ENCODE measurements around the gene RAMP3. TPM values are rescaled to one million over a fixed set of nuclear protein-coding genes. Genes with fewer than 3 reads are reported as not detected.

RAMP3 gene
- total RNA-seq, 4 donors from 2014 or later, result 14.4 to 62.9 (median 33.6) TPM

DNA sequence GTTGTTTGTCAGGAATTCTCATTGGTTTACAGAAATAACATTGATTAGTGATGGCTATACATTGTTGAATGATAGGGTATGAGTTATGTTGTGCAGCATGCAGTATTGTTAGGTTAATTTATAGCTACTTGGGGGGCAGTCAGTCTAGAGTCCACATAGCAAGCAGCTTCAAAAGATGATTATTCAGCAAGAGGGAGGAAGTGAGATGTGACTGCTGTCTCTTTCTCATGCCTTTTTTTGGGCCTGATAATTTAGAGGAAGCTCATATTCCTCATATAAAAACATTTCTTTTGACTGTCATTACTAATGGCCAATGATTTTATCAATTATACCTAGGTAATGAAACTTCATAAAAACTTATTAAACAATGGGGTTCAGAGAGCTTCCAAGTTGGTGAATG lies 42.7 kb upstream of the RAMP3 start:
- Histone ChIP-seq H3K4me1 (peaks cover 18% of the 10 kb centered on the region), H3K27me3 (peaks cover 5% of the 10 kb centered on the region), H3K27ac (no peak overlapping the region), H3K4me3 (no peak overlapping the region), H3K36me3 (no peaks in the 10 kb centered on the region), H3K9me3 (no peaks in the 10 kb centered on the region)
- no peak for DNase-seq (ENCODE audit: low spot score in 2 of 2)
- TF ChIP-seq POLR2AphosphoS5 (IDR thresholded peaks at IDR 0.05), result no peak
- TF ChIP-seq EP300 (IDR thresholded peaks at IDR 0.05), result no peak
- no peak for TF ChIP-seq POLR2A (IDR thresholded peaks at IDR 0.05)
- TF ChIP-seq, protein P1, sequence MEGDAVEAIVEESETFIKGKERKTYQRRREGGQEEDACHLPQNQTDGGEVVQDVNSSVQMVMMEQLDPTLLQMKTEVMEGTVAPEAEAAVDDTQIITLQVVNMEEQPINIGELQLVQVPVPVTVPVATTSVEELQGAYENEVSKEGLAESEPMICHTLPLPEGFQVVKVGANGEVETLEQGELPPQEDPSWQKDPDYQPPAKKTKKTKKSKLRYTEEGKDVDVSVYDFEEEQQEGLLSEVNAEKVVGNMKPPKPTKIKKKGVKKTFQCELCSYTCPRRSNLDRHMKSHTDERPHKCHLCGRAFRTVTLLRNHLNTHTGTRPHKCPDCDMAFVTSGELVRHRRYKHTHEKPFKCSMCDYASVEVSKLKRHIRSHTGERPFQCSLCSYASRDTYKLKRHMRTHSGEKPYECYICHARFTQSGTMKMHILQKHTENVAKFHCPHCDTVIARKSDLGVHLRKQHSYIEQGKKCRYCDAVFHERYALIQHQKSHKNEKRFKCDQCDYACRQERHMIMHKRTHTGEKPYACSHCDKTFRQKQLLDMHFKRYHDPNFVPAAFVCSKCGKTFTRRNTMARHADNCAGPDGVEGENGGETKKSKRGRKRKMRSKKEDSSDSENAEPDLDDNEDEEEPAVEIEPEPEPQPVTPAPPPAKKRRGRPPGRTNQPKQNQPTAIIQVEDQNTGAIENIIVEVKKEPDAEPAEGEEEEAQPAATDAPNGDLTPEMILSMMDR (IDR thresholded peaks at IDR 0.05), result no peak

DNA sequence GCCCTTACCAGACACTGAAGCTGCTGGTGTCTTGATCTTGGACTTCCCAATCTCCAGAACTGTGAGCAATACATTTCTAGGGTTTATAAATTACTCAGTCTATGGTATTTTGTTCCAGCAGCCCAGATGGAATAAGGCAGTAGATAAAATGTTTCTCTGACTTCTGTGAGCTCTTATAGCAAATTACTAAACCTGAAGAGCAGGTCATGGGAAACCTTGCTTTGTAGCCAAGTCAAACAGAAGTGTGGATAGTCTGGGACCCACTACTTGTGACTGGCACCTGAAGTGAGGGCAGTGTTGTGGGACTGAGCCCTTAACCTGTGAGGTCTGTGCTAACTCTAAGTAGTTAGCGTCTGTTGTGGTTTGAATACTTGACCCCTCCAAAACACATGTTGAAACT lies 41.5 kb upstream of the RAMP3 start:
- Histone ChIP-seq H3K4me1 (peaks cover 6% of the 10 kb centered on the region), H3K4me3 (no peak overlapping the region), H3K9me3 (no peaks in the 10 kb centered on the region), H3K27ac (no peak overlapping the region), H3K27me3 (peaks cover 5% of the 10 kb centered on the region), H3K36me3 (no peaks in the 10 kb centered on the region)
- WGBS, result no CpG with 5 or more reads among the region's 1 CpG
- no peak for DNase-seq (ENCODE audit: low spot score in 2 of 2)
- no peak for TF ChIP-seq POLR2AphosphoS5 (IDR thresholded peaks at IDR 0.05)
- TF ChIP-seq, protein P1 (IDR thresholded peaks at IDR 0.05), result no peak
- no peak for TF ChIP-seq EP300 (IDR thresholded peaks at IDR 0.05)

DNA sequence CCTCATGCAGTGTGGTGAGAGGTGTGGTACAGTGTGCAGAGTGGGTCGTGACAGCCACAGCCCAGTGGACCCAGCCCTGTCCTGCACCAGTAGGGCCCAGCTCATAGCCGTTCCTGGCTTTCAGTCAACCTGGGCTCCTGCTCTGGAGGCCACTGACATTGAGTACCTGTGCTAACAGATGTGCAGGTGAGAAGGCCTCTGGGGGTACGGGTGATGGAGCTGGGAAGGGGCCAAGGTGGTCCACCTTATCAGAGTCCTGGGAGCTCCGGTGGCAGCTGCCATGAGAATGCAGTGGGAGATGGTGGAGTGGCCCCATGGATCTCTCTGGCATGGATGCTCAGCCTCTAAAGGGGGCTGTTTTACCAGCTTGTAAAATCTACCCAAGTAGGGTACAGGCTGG lies 40.0 kb upstream of the RAMP3 start:
- peak in 1 of 2 donors; percentile 73 for DNase-seq (ENCODE audit: low spot score in 2 of 2)
- TF ChIP-seq EP300 (IDR thresholded peaks at IDR 0.05), result no peak
- TF ChIP-seq, protein P1 (IDR thresholded peaks at IDR 0.05), result no peak
- no peak for TF ChIP-seq POLR2AphosphoS5 (IDR thresholded peaks at IDR 0.05)
- TF ChIP-seq POLR2A (IDR thresholded peaks at IDR 0.05), result no peak
- H3K27ac ChIP-seq, result no peak overlapping the region
- WGBS, result 64% methylated on average over 3 of the region's 4 CpGs
- peaks cover 5% of the 10 kb centered on the region for H3K27me3 ChIP-seq
- no peaks in the 10 kb centered on the region for H3K4me1 ChIP-seq
- no peaks in the 10 kb centered on the region for H3K9me3 ChIP-seq
- no peak overlapping the region for H3K4me3 ChIP-seq
- H3K36me3 ChIP-seq, result no peaks in the 10 kb centered on the region

DNA sequence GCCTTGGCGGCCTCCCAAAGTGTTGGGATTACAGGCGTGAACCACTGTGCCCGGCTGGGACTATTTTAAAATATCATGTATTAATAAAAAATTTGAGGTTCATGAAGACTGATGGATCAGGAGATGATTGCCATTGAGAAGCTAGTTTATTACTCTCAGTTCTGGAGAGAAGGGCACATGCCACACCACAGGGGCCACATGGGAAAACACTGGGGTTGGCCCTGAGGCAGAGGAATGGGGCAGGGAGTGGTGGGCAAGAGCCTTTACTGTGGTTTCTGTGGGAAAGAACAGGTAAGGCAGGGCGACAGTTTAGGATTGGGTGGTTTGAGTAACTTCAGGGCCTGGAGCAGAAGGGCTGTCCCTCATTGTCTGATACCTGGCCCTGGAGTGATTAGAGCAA lies 39.3 kb upstream of the RAMP3 start:
- Histone ChIP-seq H3K9me3 (no peaks in the 10 kb centered on the region), H3K36me3 (no peaks in the 10 kb centered on the region), H3K4me1 (no peaks in the 10 kb centered on the region), H3K4me3 (no peak overlapping the region), H3K27me3 (peaks cover 5% of the 10 kb centered on the region), H3K27ac (no peak overlapping the region)
- TF ChIP-seq, protein P1 (IDR thresholded peaks at IDR 0.05), result no peak
- 84% methylated on average over 4 of the region's 4 CpGs for WGBS
- DNase-seq (ENCODE audit: low spot score in 2 of 2), result no peak

DNA sequence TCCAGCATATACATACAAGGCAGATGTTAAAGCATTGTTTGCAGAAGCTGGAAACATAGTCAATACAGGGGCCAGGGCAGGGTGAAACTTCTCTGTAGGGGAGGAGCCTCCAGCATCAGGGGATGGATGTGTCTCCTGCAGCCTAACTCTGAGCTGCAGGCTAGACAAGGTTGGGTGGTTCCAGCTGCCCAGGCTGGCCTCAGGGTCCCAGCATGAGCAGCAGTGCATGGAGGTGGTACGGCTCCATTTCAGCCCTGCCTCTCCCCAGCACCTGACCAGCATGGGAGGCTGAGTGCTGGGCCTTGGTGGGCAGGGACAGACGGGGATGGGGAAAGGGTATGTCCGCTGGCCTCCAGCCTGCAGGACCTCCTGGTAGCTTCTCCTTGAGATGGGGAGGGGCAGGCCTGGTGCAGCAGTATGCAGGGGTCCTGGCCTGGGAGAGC lies 38.7 kb upstream of the RAMP3 start:
- Histone ChIP-seq H3K9me3 (no peaks in the 10 kb centered on the region), H3K27me3 (peaks cover 5% of the 10 kb centered on the region), H3K36me3 (no peaks in the 10 kb centered on the region), H3K27ac (no peak overlapping the region), H3K4me1 (no peaks in the 10 kb centered on the region), H3K4me3 (no peak overlapping the region)
- TF ChIP-seq POLR2A (IDR thresholded peaks at IDR 0.05) (no peak), POLR2AphosphoS5 (IDR thresholded peaks at IDR 0.05) (no peak), EP300 (IDR thresholded peaks at IDR 0.05) (no peak)
- TF ChIP-seq, protein P1 (IDR thresholded peaks at IDR 0.05), result no peak
- WGBS, result 86% methylated on average over 2 of the region's 3 CpGs
- no peak for DNase-seq (ENCODE audit: low spot score in 2 of 2)

All from suprapubic skin (tissue), 4 donors.